IMR-90 (cell line): ENCODE data around the gene FREM3. TPM values are rescaled to one million over a fixed set of nuclear protein-coding genes. Genes with fewer than 3 reads are reported as not detected.

Experiments used
- ATAC-seq: fragments of 200-7000 bp; cut with Tn5 transposase; 2 replicates; pipeline ENCODE4 v1.9.1; 2020; ENCODE audit warnings: low read depth, mild to moderate bottlenecking, moderate library complexity
- BruUV-seq: library from RNA; stranded (reverse); fragments of 400-500 nt; replicated peaks from 2 replicates; lab custom pipeline; 2021; lab: Mats Ljungman, UMichigan
- CTCF ChIA-PET: fragments of 300-600 bp; formaldehyde crosslinking; extraction: SDS; loops from one replicate; lab custom pipeline; 2021; ENCODE audit warnings: antibody characterized with exemption; lab: Yijun Ruan, JAX
- POLR2A ChIA-PET: fragments of 300-600 bp; sonication (Branson Sonifier 250); formaldehyde crosslinking; loops from one replicate; lab custom pipeline; 2022; ENCODE audit warnings: antibody characterized with exemption; ENCODE audit not compliant: unreplicated experiment; lab: Charles Lee
- DNase-seq: peaks from one replicate; pipeline ENCODE4 v3.0.0; 2013
- H2AFZ ChIP-seq: replicated peaks from 2 replicates; pipeline ENCODE3; 2013; ENCODE audit warnings: low read length, mild to moderate bottlenecking; ENCODE audit not compliant: poor library complexity
- H2AK5ac ChIP-seq: 2 replicates; pipeline ENCODE4 v1.6.1; 2013; ENCODE audit warnings: low read depth, low read length, inconsistent platforms
- H2AK9ac ChIP-seq: replicated peaks from 2 replicates; pipeline ENCODE3; 2013; ENCODE audit warnings: mild to moderate bottlenecking, low read depth, low read length, moderate library complexity; ENCODE audit not compliant: poor library complexity
- H2BK120ac ChIP-seq: 2 replicates; pipeline ENCODE4 v1.6.1; 2013; ENCODE audit warnings: low read depth, low read length, inconsistent platforms
- H2BK15ac ChIP-seq: 3 replicates; pipeline ENCODE4 v1.6.1; 2013; ENCODE audit warnings: low read depth, low read length, inconsistent platforms
- H2BK20ac ChIP-seq: 2 replicates; pipeline ENCODE4 v1.6.1; 2013; ENCODE audit warnings: low read depth, mild to moderate bottlenecking, inconsistent platforms, low read length, moderate library complexity
- H2BK5ac ChIP-seq: 2 replicates; pipeline ENCODE4 v1.6.1; 2013; ENCODE audit warnings: mild to moderate bottlenecking, low read depth, low read length, inconsistent platforms; ENCODE audit not compliant: poor library complexity, severe bottlenecking
- H3K14ac ChIP-seq: replicated peaks from 2 replicates; pipeline ENCODE4 v1.6.1; 2013; ENCODE audit warnings: low read depth, low read length, inconsistent platforms
- H3K18ac ChIP-seq: 2 replicates; pipeline ENCODE4 v1.6.1; 2013; ENCODE audit warnings: low read depth, low read length, control low read depth
- H3K23ac ChIP-seq: 2 replicates; pipeline ENCODE4 v1.6.1; 2013; ENCODE audit warnings: low read depth, low read length, inconsistent platforms
- H3K27ac ChIP-seq: 2 replicates; pipeline ENCODE4 v1.5.1; 2013; ENCODE audit warnings: mild to moderate bottlenecking, control low read depth, low read length; ENCODE audit not compliant: insufficient read depth
- H3K27me3 ChIP-seq: 2 replicates; pipeline ENCODE4 v1.6.1; 2013; ENCODE audit warnings: low read length; ENCODE audit not compliant: control insufficient read depth, insufficient read depth
- H3K36me3 ChIP-seq: 2 replicates; pipeline ENCODE4 v1.6.1; 2013; ENCODE audit warnings: low read length, mixed read lengths; ENCODE audit not compliant: control insufficient read depth, insufficient read depth
- H3K4ac ChIP-seq: 2 replicates; pipeline ENCODE4 v1.6.1; 2013; ENCODE audit warnings: low read depth, low read length, inconsistent platforms
- H3K4me1 ChIP-seq: 2 replicates; pipeline ENCODE4 v1.6.1; 2013; ENCODE audit warnings: low read length, mixed read lengths; ENCODE audit not compliant: control insufficient read depth, insufficient read depth
- H3K4me2 ChIP-seq: 2 replicates; pipeline ENCODE4 v1.6.1; 2013; ENCODE audit warnings: low read depth, mild to moderate bottlenecking, control low read depth, low read length, moderate library complexity
- H3K4me3 ChIP-seq: 2 replicates; pipeline ENCODE4 v1.5.1; 2013; ENCODE audit warnings: low read depth, mild to moderate bottlenecking, control low read depth, low read length, moderate library complexity; ENCODE audit not compliant: insufficient read depth
- H3K56ac ChIP-seq: 2 replicates; pipeline ENCODE4 v1.6.1; 2013; ENCODE audit warnings: low read length, inconsistent platforms; ENCODE audit not compliant: insufficient read depth; ENCODE audit errors: extremely low read depth
- H3K79me1 ChIP-seq, 2 experiments: 2 replicates each; pipeline ENCODE4 v1.6.1; 2013; ENCODE audit warnings: low read length in 2 of 2, inconsistent platforms in 1 of 2, low read depth in 1 of 2
- H3K9ac ChIP-seq: 2 replicates; pipeline ENCODE4 v1.6.1; 2013; ENCODE audit warnings: low read depth, low read length, control low read depth
- H3K9me1 ChIP-seq: 2 replicates; pipeline ENCODE4 v1.6.1; 2013; ENCODE audit warnings: low read length, inconsistent platforms; ENCODE audit not compliant: insufficient read depth
- H3K9me3 ChIP-seq: 2 replicates; pipeline ENCODE4 v1.6.1; 2013; ENCODE audit warnings: low read length; ENCODE audit not compliant: control insufficient read depth, insufficient read depth
- H4K20me1 ChIP-seq: 2 replicates; pipeline ENCODE4 v1.6.1; 2013; ENCODE audit warnings: low read length, inconsistent platforms; ENCODE audit not compliant: insufficient read depth
- H4K5ac ChIP-seq: 2 replicates; pipeline ENCODE4 v1.6.1; 2013; ENCODE audit warnings: mild to moderate bottlenecking, low read depth, low read length, control low read depth
- H4K8ac ChIP-seq, 2 experiments: 2 replicates each; pipeline ENCODE4 v1.6.1; 2013; ENCODE audit warnings: low read depth in 2 of 2, low read length in 2 of 2, control low read depth in 1 of 2, inconsistent platforms in 1 of 2
- H4K91ac ChIP-seq: 2 replicates; pipeline ENCODE4 v1.6.1; 2013; ENCODE audit warnings: low read depth, low read length, inconsistent platforms; ENCODE audit not compliant: insufficient read depth
- CEBPB ChIP-seq: IDR thresholded peaks from 2 replicates; pipeline ENCODE4 v1.6.1; 2012; ENCODE audit warnings: low read depth, low read length, improper control_type of control experiment
- FOS ChIP-seq: fragments of 150-350 bp; IDR thresholded peaks from 2 replicates; pipeline ENCODE4 v1.6.1; 2016; ENCODE audit warnings: low read depth, low read length
- MXI1 ChIP-seq: IDR thresholded peaks from 2 replicates; pipeline ENCODE4 v1.6.1; 2012; ENCODE audit warnings: low read depth, mild to moderate bottlenecking, low read length, moderate library complexity, borderline replicate concordance
- POLR2A ChIP-seq: IDR thresholded peaks from 2 replicates; pipeline ENCODE4 v1.6.1; 2012; ENCODE audit warnings: mild to moderate bottlenecking, low read depth, low read length
- RCOR1 ChIP-seq: IDR thresholded peaks from 2 replicates; pipeline ENCODE4 v1.6.1; 2012; ENCODE audit warnings: mild to moderate bottlenecking, low read length, improper control_type of control experiment; ENCODE audit not compliant: insufficient replicate concordance
- RFX5 ChIP-seq: IDR thresholded peaks from 2 replicates; pipeline ENCODE4 v1.8.0; 2012; ENCODE audit warnings: low read depth, mild to moderate bottlenecking, low read length, moderate library complexity
- USF2 ChIP-seq: fragments of 150-350 bp; IDR thresholded peaks from 2 replicates; pipeline ENCODE4 v1.6.1; 2017; ENCODE audit warnings: mild to moderate bottlenecking, antibody characterized with exemption, low read length, low read depth
- WGBS, 2 experiments: methylation state at CpG; one replicate each; pipeline versions ENCODE4 v1.1.5 to v1.1.7; 2013; ENCODE audit warnings: missing lambda C conversion rate in 2 of 2; ENCODE audit not compliant: insufficient read length in 1 of 2; ENCODE audit errors: extremely low coverage in 2 of 2; 5-methylcytosine and 5-hydroxymethylcytosine counted together
- dilution Hi-C: fragments of 300-500 bp; cut with HindIII; formaldehyde crosslinking; loops from one replicate; pipeline ENCODE4 v1.14.3; 2018; ENCODE audit warnings: low sequenced_read_pairs; ENCODE audit not compliant: unreplicated experiment
- in situ Hi-C: fragments of 300-500 bp; cut with MboI; formaldehyde crosslinking; loops from 3 replicates; pipeline ENCODE4 v1.14.3; 2019; ENCODE audit warnings: low sequenced_read_pairs, inconsistent platforms, mixed read lengths
- intact Hi-C: fragments of 100-400 bp; cut with micrococcal nuclease; formaldehyde crosslinking; loops from 2 replicates; pipeline ENCODE4 v1.10.0; 2022
- polyA plus RNA-seq, 3 experiments: library from polyadenylated mRNA; depleted of rRNA; stranded (reverse); fragments of >200 nt; gene quantifications; 2 replicates each; pipeline ENCODE4 v1.2.3, GENCODE V29; 2012; ENCODE audit warnings: low replicate concordance in 1 of 3
- total RNA-seq: library from RNA; depleted of rRNA; stranded (reverse); fragments of >200 nt; gene quantifications from 2 replicates; pipeline ENCODE4 v1.2.3, GENCODE V29; 2012

Gene FREM3
- total and polyA plus RNA-seq, 2 of the 4 experiments (the other 2 are of a cell fraction), result not detected

GRCh38 chr4:143701365-143701764 is 890 bp upstream of the FREM3 start:
- H4K20me1 ChIP-seq, result no peaks in the 10 kb centered on the region
- H2AK9ac ChIP-seq, result no peak overlapping the region
- no peak overlapping the region for H4K8ac ChIP-seq
- POLR2A ChIA-PET, result no interaction called here
- no peak overlapping the region for H2BK5ac ChIP-seq
- intact Hi-C loops, result no loop called here
- no CpG with 5 or more reads among the region's 6 CpGs for WGBS, 2 experiments
- no peaks in the 10 kb centered on the region for H3K9me1 ChIP-seq
- H3K4me3 ChIP-seq, result no peak overlapping the region
- no peak overlapping the region for H2BK120ac ChIP-seq
- H3K4ac ChIP-seq, result no peak overlapping the region
- H3K36me3 ChIP-seq, result no peaks in the 10 kb centered on the region
- no peaks in the 10 kb centered on the region for H3K79me1 ChIP-seq
- no peaks in the 10 kb centered on the region for H3K4me1 ChIP-seq
- H3K9me3 ChIP-seq, result no peaks in the 10 kb centered on the region
- ATAC-seq, result no peak
- no peak overlapping the region for H3K18ac ChIP-seq
- CTCF ChIA-PET, result interaction anchor here (0.5 kb wide), 1 partner anchor 296 kb away, joined by 3 read pairs; no protein-coding TSS in a partner anchor
- in situ Hi-C loops, result no loop called here
- no peak overlapping the region for H3K23ac ChIP-seq
- no peak for TF ChIP-seq RFX5
- no peak for TF ChIP-seq USF2
- TF ChIP-seq RCOR1, result no peak
- TF ChIP-seq POLR2A, result no peak
- TF ChIP-seq CEBPB, result no peak
- TF ChIP-seq MXI1, result no peak
- no peak for TF ChIP-seq FOS
- peaks cover 16% of the 10 kb centered on the region for H3K27me3 ChIP-seq
- H3K9ac ChIP-seq, result no peak overlapping the region
- no peak overlapping the region for H4K5ac ChIP-seq
- H2BK15ac ChIP-seq, result no peak overlapping the region
- H3K14ac ChIP-seq, result no peak overlapping the region
- no peak overlapping the region for H2BK20ac ChIP-seq
- BruUV-seq, result no TSS peak
- dilution Hi-C loops, result no loop called here
- no peak overlapping the region for H3K4me2 ChIP-seq
- no peak overlapping the region for H2AFZ ChIP-seq
- no peak overlapping the region for H4K91ac ChIP-seq
- no peak overlapping the region for H3K56ac ChIP-seq
- no peak overlapping the region for H3K27ac ChIP-seq
- no peak overlapping the region for H2AK5ac ChIP-seq
- DNase-seq, result no peak
